HCT116 (cell line): ENCODE results near the gene SCFD2. TPM values are rescaled to one million over a fixed set of nuclear protein-coding genes. Genes with fewer than 3 reads are reported as not detected.

Experiments
- ATAC-seq: fragments of 200-7000 bp; cut with Tn5 transposase; 2 replicates; pipeline ENCODE4 v1.9.1; 2020; ENCODE audit warnings: mild to moderate bottlenecking, moderate library complexity
- BruUV-seq: library from RNA; stranded (reverse); fragments of 400-500 nt; replicated peaks from 2 replicates; lab custom pipeline; 2021; lab: Mats Ljungman, UMichigan
- CTCF ChIA-PET: fragments of 300-600 bp; sonication (Branson Sonifier 250); formaldehyde crosslinking; loops from one replicate; lab custom pipeline; 2021; ENCODE audit warnings: antibody characterized with exemption; lab: Charles Lee
- POLR2A ChIA-PET: fragments of 300-600, 350-600 bp; sonication (Branson Sonifier 250); formaldehyde crosslinking; loops from one replicate; lab custom pipeline; 2021; ENCODE audit warnings: antibody characterized with exemption; lab: Charles Lee
- RAD21 ChIA-PET, 2 experiments: fragments of 300-600 bp; sonication (Branson Sonifier 250); formaldehyde crosslinking; loops; one replicate each; lab custom pipeline; 2023; ENCODE audit warnings: low total read pairs in 2 of 2; ENCODE audit not compliant: uncharacterized antibody in 2 of 2, unreplicated experiment in 2 of 2, low non-redundant PET in 1 of 2; lab: Charles Lee
- DNase-seq: peaks from one replicate; pipeline ENCODE4 v3.0.0-alpha.2; 2010; ENCODE audit warnings: low read depth, low spot score
- H2AFZ ChIP-seq: fragments of 200-600 bp; shearing (Covaris generic), sonication (generic); 2 replicates; pipeline ENCODE4 v1.6.1; 2017; ENCODE audit warnings: low read depth, mixed run types, mixed read lengths, antibody characterized with exemption, low read length; ENCODE audit not compliant: poor library complexity, severe bottlenecking
- H3K27ac ChIP-seq: 2 replicates; pipeline ENCODE4 v1.5.1; 2012; ENCODE audit warnings: low read depth, low read length
- H3K27me3 ChIP-seq: fragments of 200-600 bp; sonication (generic); 2 replicates; pipeline ENCODE4 v1.6.1; 2016; ENCODE audit warnings: mixed run types, low read length, mixed read lengths; ENCODE audit not compliant: insufficient read depth
- H3K36me3 ChIP-seq, 2 experiments: fragments of 200-500 bp in 1 of 2; fragments of 200-600 bp in 1 of 2; sonication (Bioruptor generic) in 1 of 2; sonication (generic) in 1 of 2; 2 replicates each; pipeline versions ENCODE4 v1.5.1 to v1.6.1; 2014 to 2016; ENCODE audit warnings: low read length in 2 of 2, inconsistent platforms in 1 of 2, mixed read lengths in 1 of 2, mixed run types in 1 of 2; ENCODE audit not compliant: insufficient read depth in 2 of 2, control insufficient read depth in 1 of 2
- H3K4me1 ChIP-seq, 2 experiments: fragments of 200-600 bp in 1 of 2; sonication (generic) in 1 of 2; 2 replicates each; pipeline versions ENCODE4 v1.5.1 to v1.6.1; 2012 to 2017; ENCODE audit warnings: low read length in 2 of 2, inconsistent platforms in 1 of 2, mild to moderate bottlenecking in 1 of 2, mixed read lengths in 1 of 2, mixed run types in 1 of 2, moderate library complexity in 1 of 2; ENCODE audit not compliant: insufficient read depth in 2 of 2, control insufficient read depth in 1 of 2
- H3K4me2 ChIP-seq: fragments of 200-600 bp; sonication (generic); 2 replicates; pipeline ENCODE4 v1.6.1; 2017; ENCODE audit warnings: mixed run types, low read length, mixed read lengths
- H3K4me3 ChIP-seq, 2 experiments: fragments of 200-600 bp in 1 of 2; sonication (generic) in 1 of 2; replicated peaks in 1 of 2; 2 replicates each; pipeline ENCODE4 v1.5.1; 2011 to 2016; ENCODE audit warnings: low read length in 2 of 2, control low read depth in 1 of 2, low read depth in 1 of 2, mild to moderate bottlenecking in 1 of 2, mixed read lengths in 1 of 2, mixed run types in 1 of 2
- H3K79me2 ChIP-seq: fragments of 200-600 bp; sonication (generic); 2 replicates; pipeline ENCODE4 v1.6.1; 2017; ENCODE audit warnings: mild to moderate bottlenecking, mixed run types, low read length, moderate library complexity, mixed read lengths; ENCODE audit not compliant: insufficient read depth
- H3K9ac ChIP-seq: fragments of 200-600 bp; sonication (generic); 2 replicates; pipeline ENCODE4 v1.6.1; 2016; ENCODE audit warnings: low read length, mixed read lengths
- H3K9me2 ChIP-seq: fragments of 200-600 bp; sonication (generic), shearing (Covaris generic); 2 replicates; pipeline ENCODE4 v1.6.1; 2017; ENCODE audit warnings: mixed run types, mild to moderate bottlenecking, moderate library complexity; ENCODE audit not compliant: insufficient read depth
- H3K9me3 ChIP-seq, 2 experiments: fragments of 200-500 bp in 1 of 2; fragments of 200-600 bp in 1 of 2; sonication (Bioruptor generic) in 1 of 2; sonication (generic) in 1 of 2; 2 replicates each; pipeline ENCODE4 v1.6.1; 2014 to 2017; ENCODE audit warnings: low read length in 2 of 2, mixed read lengths in 2 of 2, inconsistent platforms in 1 of 2, low read depth in 1 of 2, mild to moderate bottlenecking in 1 of 2, mixed run types in 1 of 2, moderate library complexity in 1 of 2; ENCODE audit not compliant: control insufficient read depth in 1 of 2, insufficient read depth in 1 of 2
- H4K20me1 ChIP-seq: fragments of 200-600 bp; sonication (generic), shearing (Covaris generic); 2 replicates; pipeline ENCODE4 v1.6.1; 2017; ENCODE audit warnings: mixed run types, mild to moderate bottlenecking, moderate library complexity; ENCODE audit not compliant: insufficient read depth
- ATF3 ChIP-seq: IDR thresholded peaks from 2 replicates; pipeline ENCODE4 v1.6.1; 2012
- CBX3 ChIP-seq: IDR thresholded peaks from 2 replicates; pipeline ENCODE4 v1.6.1; 2012; ENCODE audit warnings: low read depth
- CEBPB ChIP-seq: IDR thresholded peaks from 2 replicates; pipeline ENCODE4 v1.6.1; 2012; ENCODE audit warnings: low read depth
- CTCF ChIP-seq, 3 experiments: fragments of 200-600 bp in 1 of 3; sonication (generic) in 1 of 3; IDR thresholded peaks in 2 of 3; conservative IDR thresholded peaks in 1 of 3; 2 replicates each; pipeline ENCODE4 v1.5.1; 2012 to 2017; ENCODE audit warnings: low read depth in 2 of 3, low read length in 2 of 3, antibody characterized with exemption in 1 of 3, borderline replicate concordance in 1 of 3, control low read depth in 1 of 3, mild to moderate bottlenecking in 1 of 3, mixed read lengths in 1 of 3, mixed run types in 1 of 3, moderate library complexity in 1 of 3; ENCODE audit not compliant: insufficient read depth in 1 of 3
- EGR1 ChIP-seq: IDR thresholded peaks from 2 replicates; pipeline ENCODE4 v1.6.1; 2012; ENCODE audit warnings: low read depth
- RAD21 ChIP-seq: IDR thresholded peaks from 2 replicates; pipeline ENCODE4 v1.6.1; 2012; ENCODE audit warnings: low read depth, mild to moderate bottlenecking
- REST ChIP-seq: IDR thresholded peaks from 2 replicates; pipeline ENCODE4 v1.6.1; 2012; ENCODE audit warnings: low read depth
- SIN3A ChIP-seq: IDR thresholded peaks from 2 replicates; pipeline ENCODE4 v1.6.1; 2012; ENCODE audit warnings: low read depth
- SP1 ChIP-seq: IDR thresholded peaks from 2 replicates; pipeline ENCODE4 v1.6.1; 2012; ENCODE audit warnings: low read depth
- YY1 ChIP-seq: IDR thresholded peaks from 2 replicates; pipeline ENCODE4 v1.6.1; 2011; ENCODE audit warnings: low read length, low read depth, moderate library complexity, mild to moderate bottlenecking; ENCODE audit not compliant: insufficient replicate concordance; ENCODE audit errors: extremely low read depth
- ZBTB33 ChIP-seq: IDR thresholded peaks from 2 replicates; pipeline ENCODE4 v1.6.1; 2011; ENCODE audit warnings: mild to moderate bottlenecking, low read length, moderate library complexity; ENCODE audit not compliant: insufficient replicate concordance; ENCODE audit errors: extremely low read depth
- intact Hi-C: fragments of 100-400 bp; cut with micrococcal nuclease; formaldehyde crosslinking; loops from 2 replicates; pipeline ENCODE4 v1.10.0; 2022
- total RNA-seq: library from RNA; stranded (reverse); gene quantifications from one replicate; pipeline ENCODE4 v1.2.1, GENCODE V29; 2021; ENCODE audit not compliant: unreplicated experiment

The SCFD2 gene
- total RNA-seq, 1 experiment from 2014 or later, result 13.6 TPM

- H3K79me2 ChIP-seq, result no peaks in the 10 kb centered on the region
- no peaks in the 10 kb centered on the region for H3K27me3 ChIP-seq
- TF ChIP-seq REST (no peak), ATF3 (no peak), RAD21 (no peak), SP1 (no peak), EGR1 (no peak), CBX3 (no peak), CTCF (IDR thresholded peaks at IDR 0.05 in 2 of 3, conservative IDR thresholded peaks at IDR 0.05 in 1 of 3; ENCODE audit: borderline replicate concordance in 1 of 3, insufficient read depth in 1 of 3, low read depth in 2 of 3, low read length in 2 of 3) (no peak), SIN3A (no peak), YY1 (no peak), ZBTB33 (no peak), CEBPB (no peak)
- no peaks in the 10 kb centered on the region for H3K36me3 ChIP-seq
- CTCF ChIA-PET, result no interaction called here
- no peaks in the 10 kb centered on the region for H3K9me3 ChIP-seq
- no peak overlapping the region for H3K27ac ChIP-seq
- no peak for DNase-seq
- H3K4me1 ChIP-seq, result no peaks in the 10 kb centered on the region
- H3K4me3 ChIP-seq, result no peak overlapping the region
- intact Hi-C loops, result no loop called here
- H3K9me2 ChIP-seq, result no peaks in the 10 kb centered on the region
- H3K9ac ChIP-seq, result no peak overlapping the region
- no peak overlapping the region for H3K4me2 ChIP-seq
- H2AFZ ChIP-seq, result no peak overlapping the region
- no peak for ATAC-seq
- RAD21 ChIA-PET, result no interaction called here
- POLR2A ChIA-PET, result no interaction called here
- BruUV-seq, result no TSS peak
- no peaks in the 10 kb centered on the region for H4K20me1 ChIP-seq
These were observed 404.0 kb downstream of the SCFD2 start for GRCh38 chr4:52961666-52962412.
